ENCODE measurements around the gene ELMOD1.
"Not testable (repeated sequence)": the region's sequence is repeated elsewhere in the genome, so short reads cannot be mapped to it uniquely, and the experiment has no call there.

The ELMOD1 gene

DNA sequence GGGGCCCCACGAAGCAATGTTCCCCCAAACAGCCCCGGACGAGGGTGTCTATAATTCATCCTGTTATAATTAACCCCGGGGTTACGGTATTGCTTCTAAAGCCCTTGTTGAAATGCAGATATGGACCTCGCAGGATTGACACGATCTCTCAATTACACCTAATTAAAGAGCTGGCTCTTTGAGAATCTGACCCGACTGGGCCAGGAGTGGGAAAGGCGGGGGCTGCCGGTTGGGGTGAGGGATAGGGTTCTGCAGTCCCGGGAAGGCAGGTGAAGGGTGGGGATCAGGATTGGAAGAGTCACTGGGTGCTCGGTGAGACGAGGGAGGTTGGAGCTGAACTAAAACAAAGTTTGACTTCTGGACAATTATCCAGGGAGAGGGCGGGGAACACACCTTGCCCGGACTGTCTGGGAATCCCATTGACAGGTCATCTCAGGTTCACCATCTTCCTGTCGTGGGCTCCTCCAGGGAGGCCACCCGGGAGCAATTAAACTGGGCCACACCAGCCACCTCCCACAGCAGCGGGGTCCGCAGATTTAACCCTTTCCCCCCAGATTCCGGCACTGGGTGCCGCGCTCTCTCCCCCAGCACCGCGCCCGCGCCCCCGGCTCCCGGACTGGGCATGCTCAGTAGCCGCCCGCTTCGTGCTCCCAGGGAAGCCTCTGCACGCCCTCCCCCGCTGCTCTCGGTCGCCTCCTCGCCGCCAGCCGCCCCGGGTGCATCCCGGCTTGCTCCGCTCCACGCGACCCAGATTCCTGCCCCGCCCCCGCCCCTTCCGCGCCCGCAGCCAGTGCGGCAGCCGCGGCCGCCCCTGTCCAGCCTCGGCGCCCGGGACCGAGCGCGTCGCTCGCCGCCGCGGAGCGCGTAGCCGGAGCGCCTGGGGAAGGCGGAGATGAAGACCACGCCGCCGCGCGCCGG is at the start of gene ELMOD1:
TSS of gene ELMOD1 (plus strand) at position 688 of the 918 bp plus-strand sequence. CDS start 27,043 bp downstream, outside the sequence.
- FAIRE-seq, result no peak

DNA sequence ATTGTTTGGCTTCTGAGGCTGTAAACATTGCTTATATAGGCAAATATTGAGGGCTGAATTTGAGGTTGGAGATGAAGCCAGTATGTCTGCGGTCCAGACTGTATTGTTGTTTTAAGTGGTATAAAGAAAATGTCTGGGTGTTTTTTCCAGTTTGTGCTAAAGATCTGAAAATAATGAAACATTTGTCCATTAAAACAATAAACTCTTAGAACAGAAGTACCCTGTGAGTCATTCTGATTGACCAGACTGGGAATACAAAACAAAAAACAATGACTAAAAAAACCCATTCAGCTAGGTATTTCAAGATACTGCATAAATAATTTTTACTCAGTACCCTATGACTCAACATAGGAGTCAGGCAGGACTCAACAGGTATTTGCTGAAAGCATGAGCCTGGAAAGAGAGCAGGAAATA is 45.8 kb upstream of the ELMOD1 start:
- no peak for FAIRE-seq

DNA sequence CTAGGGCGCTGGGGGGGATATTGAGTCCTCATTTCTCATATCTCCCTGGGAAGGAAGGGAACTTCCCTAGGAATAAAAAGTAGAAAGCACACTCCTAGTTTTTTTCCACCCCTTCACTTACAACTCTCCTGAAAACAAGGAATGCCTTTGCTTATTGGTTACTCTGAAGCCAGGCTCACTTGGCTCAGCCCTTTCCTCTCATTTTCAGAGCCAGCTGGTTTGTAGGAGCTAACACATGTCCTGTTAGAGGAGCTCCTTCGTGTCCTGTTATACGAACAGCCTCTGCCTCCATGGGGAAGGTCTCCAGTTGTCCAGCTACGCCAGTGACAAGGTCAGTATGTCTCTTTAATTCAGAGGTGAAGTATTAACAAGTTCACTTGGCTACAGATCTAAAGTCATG is 43.0 kb upstream of the ELMOD1 start:
- FAIRE-seq, result no peak

DNA sequence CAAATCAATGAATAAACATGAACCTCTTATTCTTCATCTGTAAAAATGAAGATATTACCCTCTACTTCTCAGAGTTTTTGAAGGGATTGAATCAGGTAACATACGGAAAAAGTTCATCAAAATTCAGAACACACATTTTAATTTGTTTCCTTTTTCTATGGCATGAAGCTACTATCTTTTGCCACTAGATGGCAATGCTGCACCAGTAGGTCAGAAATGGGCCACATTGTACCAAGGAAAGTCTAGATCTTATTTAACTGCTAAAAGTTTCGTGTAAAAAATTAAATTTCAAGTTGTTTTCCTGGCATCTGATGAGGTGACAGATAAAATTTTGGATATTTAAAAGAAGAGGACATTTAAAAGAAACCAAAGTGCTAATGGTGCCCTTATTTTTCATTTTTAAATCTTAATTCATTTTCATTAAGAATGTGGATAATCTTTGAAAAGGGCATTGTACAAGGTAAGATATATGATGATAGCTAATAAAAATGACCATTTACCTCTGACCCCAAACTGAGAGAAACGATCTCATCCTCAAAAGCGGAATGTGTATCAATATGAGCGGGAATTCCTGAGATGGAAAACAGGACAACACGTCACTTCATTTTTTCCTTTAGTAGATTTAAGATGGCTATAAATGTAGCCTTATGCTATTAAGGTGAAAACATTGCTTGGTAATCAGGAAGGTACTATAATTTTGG is 41.5 kb upstream of the ELMOD1 start:
- peak; percentile 53 for FAIRE-seq

DNA sequence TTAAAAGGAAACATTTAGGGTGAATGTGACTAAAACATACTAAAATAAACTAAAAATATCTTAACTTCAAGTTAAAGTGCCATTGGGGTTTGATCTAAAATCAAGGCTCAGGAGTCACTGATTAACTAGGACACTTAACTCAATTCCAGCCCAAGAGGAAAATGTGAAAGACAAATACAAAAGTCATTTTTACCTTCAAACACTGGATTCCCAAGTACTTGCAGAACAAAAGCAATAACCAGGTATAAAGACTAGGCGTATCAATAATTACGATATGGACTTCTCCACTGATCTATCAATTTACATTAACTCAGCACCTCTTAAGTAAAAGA is 41.0 kb upstream of the ELMOD1 start:
- FAIRE-seq, result no peak

DNA sequence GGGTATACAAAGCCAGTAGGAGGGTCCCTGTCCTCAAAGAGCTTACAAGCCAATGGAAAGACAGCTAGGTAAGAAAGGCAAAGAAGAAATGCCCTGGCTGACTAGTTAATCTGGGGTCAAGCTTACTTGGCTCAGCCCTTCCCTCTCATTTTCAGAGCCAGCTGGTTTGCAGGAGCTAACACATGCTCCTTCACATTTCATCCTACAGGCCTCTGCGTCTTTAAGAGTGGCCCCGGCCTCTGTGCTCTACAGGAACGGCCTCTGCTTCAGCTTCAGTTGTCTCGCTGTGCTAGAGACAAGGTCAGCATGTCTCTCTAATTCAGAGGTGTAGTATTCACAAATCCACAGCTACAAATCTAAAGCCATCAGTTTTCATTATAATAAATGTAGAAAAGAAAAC is 40.6 kb upstream of the ELMOD1 start:
- no peak for FAIRE-seq

DNA sequence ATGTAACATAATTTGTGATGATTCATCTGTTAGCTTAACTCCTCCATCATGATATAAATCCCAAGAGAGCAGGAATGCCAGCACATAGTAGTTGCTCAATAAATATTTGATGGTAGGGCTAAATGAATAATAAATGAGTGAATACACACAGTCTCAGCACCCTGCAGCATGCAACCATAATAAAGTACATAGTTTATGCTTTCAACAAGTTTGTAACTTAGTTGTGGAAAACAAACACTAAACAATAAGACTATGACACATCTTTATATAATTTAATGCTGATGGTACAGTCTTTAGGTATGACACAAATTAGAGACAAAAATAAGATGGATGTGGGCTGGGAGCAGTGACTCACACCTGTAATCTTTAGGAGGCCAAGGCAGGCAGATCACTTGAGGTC is 29.3 kb upstream of the ELMOD1 start:
- FAIRE-seq, result no peak

DNA sequence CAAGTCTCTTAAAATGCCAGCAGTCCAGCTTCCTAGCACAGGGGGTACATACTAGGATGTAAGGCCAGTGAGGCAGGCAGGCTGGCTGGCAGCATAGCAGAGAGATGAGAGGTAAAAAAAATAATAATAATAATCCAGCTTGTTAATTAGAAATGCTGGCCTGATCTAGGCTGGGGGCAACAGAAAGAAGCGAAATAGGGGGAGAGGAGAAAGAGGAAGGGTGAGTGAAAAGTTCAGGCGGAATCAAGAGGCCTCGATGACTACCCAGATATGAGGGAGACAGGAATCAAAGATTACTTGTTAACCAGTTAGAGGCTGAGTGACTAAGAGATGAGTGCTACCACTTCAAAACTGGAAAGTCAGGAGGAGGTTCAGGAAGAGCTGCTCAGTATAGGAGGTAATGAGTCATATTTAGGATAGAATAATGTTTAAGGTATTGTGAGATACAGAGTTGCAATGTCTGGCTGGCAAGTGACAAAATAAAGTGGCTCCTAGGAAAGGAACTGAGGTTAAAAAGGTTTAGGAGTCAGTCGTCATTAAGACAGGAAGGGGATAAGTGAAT is 28.2 kb upstream of the ELMOD1 start:
- FAIRE-seq, result no peak

DNA sequence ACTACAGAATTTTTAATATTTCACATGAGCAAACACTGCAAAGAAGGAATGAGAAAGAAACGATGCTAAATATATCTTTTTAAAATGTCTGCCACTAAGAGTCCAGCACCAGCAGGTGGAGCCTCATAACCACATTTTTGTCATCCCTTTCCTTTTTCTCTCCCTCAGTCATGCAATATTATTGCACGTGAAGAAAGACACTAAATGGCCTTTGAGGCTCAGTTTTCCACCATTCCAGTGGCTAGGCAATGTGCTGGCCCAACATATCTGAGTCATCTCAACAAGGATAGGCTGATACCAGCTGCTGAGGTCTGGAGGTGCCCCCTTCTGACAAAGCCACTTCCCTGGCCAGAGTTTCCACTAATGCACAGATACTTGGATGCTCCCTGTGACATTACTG is 27.2 kb upstream of the ELMOD1 start:
- no peak for FAIRE-seq

DNA sequence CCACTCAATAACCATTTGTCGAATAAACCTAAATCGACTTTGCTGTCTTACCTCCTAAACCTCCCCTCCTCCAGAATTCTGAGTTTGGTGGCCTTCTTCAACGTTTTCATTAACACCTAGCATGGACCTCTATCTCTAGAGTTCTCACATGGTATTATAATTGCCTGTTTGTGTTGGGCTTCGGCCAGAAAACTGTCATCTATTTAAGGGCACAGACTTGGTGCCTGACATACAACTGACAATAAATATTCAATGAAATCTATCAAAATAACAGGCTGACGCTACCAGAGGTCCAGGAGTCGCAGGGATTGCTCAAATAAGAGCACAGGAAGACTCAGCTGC is 26.1 kb upstream of the ELMOD1 start:
- FAIRE-seq, result no peak

DNA sequence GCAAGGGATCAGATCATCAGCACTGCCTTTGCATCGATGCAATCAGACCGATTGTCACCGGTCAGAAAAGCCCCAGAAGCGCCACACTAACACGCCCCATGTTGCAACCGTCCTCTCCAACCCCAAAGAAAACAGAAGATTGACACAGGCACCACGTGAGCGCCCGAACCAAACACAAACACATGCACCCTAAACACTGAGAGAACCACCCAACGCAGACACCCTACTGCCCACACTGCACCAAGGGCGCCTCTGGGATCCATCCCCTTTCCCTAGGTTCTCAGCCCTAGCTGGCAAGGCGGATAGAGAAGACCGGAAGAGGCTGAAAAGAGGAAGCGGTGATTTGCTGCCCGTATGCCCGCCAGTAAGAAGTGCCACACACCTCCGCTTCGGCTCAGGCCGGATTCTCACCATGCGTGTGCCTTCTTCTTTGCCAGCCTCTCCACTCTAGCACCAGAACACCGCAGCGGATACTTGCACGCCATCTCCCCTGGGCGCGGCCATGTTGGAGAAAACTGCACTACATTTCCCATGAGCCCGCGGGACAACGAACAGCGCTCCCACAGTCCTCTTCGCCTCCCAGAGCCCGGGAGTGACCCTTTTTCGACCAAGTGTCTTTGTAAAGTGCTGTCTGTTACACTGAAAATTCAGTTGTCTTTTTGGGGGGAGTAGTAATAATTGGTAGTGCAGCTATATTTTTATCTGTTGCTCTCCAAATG is 25.6 kb upstream of the ELMOD1 start, which contains the start of gene ALKBH8:
TSS of gene ALKBH8 (minus strand) at position 517 of the 719 bp plus-strand sequence. CDS start 4,842 bp downstream, outside the sequence.
- FAIRE-seq, result no peak

DNA sequence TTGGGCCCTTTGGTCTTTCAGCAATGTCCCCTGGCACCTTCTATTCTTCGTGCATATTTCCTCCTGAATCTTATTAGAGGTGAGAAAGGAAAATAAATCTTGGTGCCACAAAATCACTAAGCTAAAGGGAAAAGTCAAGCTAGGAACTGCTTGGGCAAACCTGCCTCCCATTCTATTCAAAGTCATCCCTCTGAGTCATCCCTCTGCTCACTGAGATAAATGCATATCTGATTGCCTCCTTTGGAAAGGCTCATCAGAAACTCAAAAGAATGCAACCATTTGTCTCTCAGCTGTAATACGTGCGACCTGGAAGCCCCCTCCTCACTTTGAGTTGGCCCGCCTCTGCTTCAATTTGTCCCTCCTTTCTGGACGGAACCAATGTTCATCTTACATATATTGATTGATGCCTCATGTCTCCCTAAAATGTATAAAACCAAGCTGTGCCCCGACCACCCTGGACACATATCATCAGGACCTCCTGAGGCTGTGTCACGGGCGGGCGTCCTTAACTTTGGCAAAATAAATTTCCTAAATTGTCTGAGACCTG is 24.9 kb upstream of the ELMOD1 start:
- not testable (repeated sequence) for FAIRE-seq

DNA sequence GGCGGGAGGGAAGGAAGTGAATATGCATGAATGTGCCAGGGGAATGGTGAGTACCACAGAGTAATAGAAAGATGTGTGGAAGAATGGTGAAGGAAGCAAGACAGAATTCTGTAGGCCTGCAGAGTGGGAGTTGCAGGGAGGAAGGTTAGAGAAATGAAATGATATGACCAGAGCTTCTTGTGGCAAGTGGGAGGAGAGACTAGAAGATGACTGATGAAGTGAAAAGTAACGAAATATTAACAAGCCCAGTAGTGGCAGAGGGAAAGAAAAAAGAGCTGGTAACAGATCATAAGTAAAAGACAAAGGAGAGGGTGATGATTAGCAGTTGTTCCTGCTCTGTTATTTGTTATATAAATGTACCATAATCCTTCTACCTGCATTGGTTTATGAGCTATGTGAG is 24.4 kb upstream of the ELMOD1 start:
- FAIRE-seq, result no peak

DNA sequence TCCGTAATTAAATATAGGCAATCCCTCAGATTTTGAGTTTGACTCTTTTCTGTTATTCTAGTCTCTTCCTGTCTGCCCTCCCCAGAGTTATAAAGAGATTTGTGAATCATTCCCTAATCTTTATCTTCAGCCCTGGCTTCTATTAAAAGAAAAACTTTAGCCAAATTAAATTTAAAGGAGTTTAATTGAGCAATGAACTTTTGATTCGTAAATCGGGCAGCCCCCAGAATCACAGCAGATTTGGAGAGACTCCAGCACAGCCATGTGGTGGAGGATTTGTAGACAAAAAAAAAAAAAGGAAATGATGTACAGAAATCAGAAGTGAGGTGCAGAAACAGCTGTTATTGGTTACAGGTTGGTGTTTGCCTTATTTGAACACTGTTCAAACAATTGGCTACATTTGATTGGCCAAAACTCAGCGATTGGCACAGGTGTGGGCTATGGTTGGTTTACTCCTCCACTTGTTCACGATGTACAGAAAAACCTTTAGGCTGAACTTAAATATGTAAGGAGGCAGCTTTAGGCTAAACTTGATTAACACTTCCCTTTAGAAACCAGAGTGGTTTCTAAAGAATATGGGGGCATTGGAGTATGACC is 23.1 kb upstream of the ELMOD1 start:
- FAIRE-seq, result no peak

DNA sequence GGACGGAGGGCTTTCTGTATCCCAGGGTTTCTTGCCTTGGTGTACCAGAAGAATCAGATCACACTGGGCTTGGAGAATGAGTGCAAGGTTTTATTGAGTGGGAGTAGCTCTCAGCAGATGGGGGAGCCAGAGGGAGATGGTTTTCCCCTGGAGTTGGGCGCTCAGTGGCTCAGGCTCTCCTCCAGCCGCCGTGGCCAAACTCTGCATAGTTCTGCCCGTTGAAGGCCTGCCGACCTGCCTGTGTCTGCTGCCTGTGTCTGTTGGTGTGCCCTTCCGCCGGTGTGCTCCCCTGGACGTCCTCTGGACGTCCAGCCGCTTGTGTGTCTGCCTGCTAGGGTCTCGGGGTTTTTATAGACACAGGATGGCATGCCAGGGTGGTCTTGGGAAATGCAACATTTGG is 20.9 kb upstream of the ELMOD1 start:
- no peak for FAIRE-seq

DNA sequence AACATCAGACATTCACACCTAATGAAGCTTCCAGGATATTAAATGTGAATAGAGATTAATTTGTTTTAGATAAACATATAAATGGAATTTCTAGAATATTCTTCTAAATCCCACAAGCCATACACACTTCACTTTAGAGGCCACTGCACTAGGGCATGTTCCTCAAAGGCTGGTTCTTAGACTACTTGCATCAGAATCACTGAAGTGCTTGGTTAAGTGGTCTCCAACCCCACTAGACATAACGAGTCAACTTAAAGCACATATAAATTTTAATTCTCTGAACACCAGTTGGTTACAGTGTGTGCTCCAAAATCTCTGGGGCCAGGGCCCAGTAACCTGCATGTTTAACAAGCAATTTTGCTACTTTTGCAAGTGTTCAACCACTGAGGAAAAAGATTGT is 17.5 kb upstream of the ELMOD1 start:
- no peak for FAIRE-seq

DNA sequence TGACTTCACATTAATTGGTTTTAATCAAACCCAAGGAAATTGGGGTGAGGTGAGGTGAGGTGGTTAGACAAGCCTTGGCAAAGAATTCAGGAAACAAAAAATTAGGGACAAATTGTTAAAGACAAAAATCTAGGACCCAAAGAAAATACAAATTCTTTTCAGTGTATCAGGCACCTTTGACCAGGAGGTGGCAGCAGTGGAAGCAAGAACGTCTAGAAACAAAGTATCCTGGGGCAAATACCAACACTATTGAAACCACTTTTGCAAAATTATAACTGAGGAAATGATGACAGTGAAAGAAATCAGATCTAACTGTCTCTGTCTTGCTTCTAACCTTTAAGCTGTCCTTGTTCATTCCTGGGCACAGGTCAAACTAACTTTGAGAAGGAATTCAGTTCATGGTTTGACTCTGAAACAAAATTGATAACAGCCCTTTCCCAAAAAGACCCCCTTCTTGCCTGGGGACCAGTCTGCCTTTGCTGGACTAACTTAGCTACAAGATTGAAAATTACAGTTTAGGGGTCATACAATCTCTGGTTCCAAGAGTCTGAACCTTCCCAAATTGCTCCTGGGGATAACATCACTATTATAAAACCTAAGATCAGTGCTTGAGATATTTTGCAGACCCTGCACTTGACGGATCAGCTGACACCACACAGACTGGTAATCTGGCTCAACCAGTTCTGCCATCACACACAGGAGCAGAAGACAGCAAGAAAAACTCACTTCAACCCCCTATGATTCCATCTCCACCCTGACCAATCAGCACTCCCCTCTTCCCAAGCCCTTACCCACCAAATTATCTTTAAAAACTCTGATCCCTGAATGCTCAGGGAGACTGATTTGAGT is 14.2 kb upstream of the ELMOD1 start:
- not testable (repeated sequence) for FAIRE-seq

DNA sequence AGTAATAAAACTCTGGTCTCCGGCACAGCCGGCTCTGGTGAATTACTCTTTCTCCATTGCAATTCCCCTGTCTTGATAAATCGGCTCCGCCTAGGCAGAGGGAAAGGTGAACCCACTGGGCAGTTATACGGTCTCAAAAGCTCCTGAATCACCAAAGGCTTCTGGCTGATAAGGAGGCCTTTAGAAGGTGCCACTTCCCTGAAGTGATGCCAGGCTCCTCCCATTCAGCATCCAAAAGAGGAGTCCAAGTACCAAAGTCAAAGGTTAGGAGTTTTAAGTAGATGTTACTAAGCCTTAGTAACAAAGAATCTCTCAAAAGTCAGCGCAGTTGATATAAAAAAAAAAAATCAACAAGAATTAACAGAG is 13.6 kb upstream of the ELMOD1 start:
- FAIRE-seq, result no peak

DNA sequence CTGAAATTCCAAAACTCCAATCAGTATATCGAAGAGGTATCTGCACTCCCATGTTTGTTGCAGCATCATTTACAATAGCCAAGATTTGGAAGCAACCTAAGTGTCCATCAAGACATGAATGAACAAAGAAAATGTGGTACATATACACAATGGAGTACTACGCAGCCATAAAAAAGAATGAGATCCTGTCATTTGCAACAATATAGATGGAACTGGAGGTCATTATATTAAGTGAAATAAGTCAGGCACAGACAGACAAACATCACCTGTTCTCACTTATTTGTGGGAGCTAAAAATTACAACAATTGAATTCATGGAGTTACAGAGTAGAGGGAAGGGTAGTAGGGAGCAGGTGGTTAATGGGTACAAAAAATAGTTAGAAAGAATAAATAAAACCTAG is 11.8 kb upstream of the ELMOD1 start:
- not testable (repeated sequence) for FAIRE-seq

DNA sequence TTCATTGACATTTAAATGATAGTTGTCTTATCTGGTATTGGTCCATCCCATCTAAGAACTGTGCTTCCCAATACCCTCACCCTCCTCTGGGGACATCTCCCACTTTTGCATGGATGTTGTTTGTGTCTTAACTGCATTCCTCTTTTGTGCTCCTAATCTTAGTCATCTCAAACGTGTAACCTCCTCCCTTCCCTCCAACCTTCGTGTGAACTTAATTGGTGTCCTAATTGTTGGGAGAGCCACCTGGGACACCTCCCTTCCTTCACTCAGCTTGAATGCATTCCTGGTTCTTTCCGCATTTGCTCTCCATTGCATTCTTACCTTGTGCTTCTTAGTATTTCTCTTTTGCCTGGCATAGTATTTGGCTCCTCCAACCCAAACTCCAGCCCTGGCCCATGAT is 9.8 kb upstream of the ELMOD1 start:
- no peak for FAIRE-seq

DNA sequence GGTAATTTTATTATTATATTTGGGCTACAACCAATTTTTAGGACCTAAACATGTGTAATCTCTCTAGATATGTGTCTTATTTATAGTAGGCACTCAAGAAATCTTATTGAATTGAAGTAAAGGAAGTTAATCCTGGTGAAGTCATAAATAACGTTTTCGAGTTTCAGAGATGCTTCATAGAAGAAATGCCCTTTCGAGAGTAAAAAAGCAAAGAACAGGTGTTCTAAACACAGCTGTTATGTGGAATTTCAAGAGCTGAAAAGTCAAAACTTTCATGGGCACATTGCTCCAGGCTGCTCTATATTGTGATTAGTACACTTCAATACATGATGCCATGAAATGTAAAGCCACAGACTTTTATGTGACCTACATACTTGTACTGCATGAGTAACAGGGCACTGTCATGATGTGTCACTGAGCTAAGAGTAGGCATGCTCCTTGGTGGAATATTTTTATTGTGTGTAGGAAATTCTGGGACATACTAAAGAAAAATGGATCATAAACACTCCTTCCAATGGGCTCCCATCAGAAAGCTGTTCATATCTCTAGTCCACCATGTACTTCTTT is 7.2 kb upstream of the ELMOD1 start:
- FAIRE-seq, result no peak

Data from colon (tissue), 2 donors.